Glutamatergic neuron (in vitro differentiated cells): Measurements from ENCODE around the gene ASB1. TPM values are rescaled to one million over a fixed set of nuclear protein-coding genes. Genes with fewer than 3 reads are reported as not detected.

Source experiments
- total RNA-seq: library from RNA; stranded (reverse); fragmentation: NEBNext Ultra II Directional; extraction: Animal tissue kit (Norgen Biotek cat#: 25700); gene quantifications from one replicate; pipeline ENCODE4 v1.2.1, GENCODE V29; 2021; ENCODE audit not compliant: unreplicated experiment

Gene ASB1
- total RNA-seq, 1 donor from 2014 or later = 36.1 TPM

Other genes with a start within 250 kb of the ASB1 start
- gene ILKAP, start 223.2 kb upstream of the ASB1 start, total RNA-seq = 61.3 TPM
- gene HES6, start 186.9 kb upstream of the ASB1 start, total RNA-seq = 665 TPM
- 3.8 TPM for gene PER2, start 138.3 kb upstream of the ASB1 start, total RNA-seq
- 10.3 TPM for gene TRAF3IP1, start 106.4 kb upstream of the ASB1 start, total RNA-seq